ENCODE data around the gene FSD1L.

Gene FSD1L

DNA sequence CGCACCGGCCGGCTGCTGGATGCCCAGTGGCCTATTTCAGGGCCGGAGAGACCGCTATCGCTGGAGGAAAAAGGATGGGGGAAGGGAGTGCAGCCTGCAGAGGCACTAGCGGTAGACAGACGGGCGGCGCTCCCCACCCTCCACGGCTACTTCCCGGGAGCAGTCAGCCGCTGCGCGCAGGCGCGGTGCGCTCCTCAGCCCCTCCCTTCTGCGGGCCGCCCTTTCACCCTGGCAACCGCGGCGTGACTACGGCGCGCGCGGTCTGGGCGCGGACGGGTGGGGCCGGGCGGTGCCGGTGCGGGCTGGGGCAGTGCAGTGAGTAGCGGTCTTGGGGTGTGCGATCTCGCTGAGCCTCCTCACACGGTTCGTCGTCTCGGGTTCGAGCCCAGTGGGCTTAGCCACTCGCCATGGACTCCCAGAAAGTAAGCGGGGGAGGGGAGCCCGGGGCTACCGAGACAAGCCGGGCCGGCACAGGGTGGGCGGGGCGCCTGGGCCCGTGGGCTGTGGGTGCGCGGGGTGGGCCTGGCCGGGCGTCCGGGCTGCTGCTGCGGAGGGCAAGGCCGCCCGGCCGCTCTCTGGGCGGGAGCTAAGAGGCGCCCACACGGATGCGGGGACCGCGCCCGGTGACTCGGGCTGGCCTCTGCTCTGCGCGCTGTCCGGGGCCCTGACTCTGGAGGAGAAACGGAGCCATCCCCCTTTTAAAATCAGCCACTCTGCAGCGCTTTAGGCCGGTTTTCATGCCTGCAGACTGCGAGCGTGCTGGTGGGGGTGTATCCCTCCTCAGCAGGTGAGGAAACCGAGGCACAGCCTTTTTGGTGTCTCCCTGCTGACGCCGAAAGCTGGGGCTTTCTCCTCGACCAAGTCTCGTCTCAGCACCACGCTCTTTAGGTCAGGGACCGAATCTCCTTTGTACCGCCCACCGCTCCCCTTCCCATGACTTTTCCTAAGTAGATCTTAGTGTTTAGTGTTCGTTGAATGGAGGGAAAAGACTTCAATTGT is at the start of gene FSD1L:
Gene FSD1L (plus strand): TSS at position 221 of the 999 bp plus-strand sequence. CDS start 187 bp downstream, at position 408.
- Histone ChIP-seq H3K9me3 (ENCODE audit: low read length) (peaks cover 2% of the 10 kb centered on the region), H3K4me1 (ENCODE audit: insufficient read depth, low read length) (peaks cover 7% of the 10 kb centered on the region), H3K36me3 (ENCODE audit: insufficient read depth, low read length) (peaks cover 2% of the 10 kb centered on the region), H3K27me3 (ENCODE audit: insufficient read depth, low read length) (no peaks in the 10 kb centered on the region), H2AFZ (ENCODE audit: low read depth, low read length) (peak within 1 kb of the TSS; percentile 67), H3K4me3 (ENCODE audit: low read length) (peak within 1 kb of the TSS; percentile 79)

DNA sequence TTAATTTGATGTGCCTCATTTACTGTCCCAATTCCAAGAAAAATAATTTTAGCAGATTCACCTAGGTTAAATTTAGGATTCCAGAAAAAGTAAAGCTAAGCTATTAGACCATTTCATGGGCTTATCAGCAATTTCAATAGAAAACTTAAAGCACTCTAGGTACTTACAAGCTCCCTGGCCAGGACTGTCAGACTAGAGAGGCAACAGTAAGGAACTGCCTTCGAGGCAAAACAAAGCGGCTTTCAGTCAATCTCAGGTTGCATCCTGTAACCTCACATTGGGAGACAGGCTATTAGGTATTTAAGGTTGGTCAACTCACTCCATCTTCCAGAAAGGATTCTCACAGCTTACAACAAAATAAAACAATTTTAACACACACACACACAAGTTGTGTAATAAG is 48.7 kb upstream of the FSD1L start:
- H3K36me3 ChIP-seq (ENCODE audit: insufficient read depth, low read length) = no peaks in the 10 kb centered on the region
- H3K27me3 ChIP-seq (ENCODE audit: insufficient read depth, low read length) = no peaks in the 10 kb centered on the region
- peaks cover 12% of the 10 kb centered on the region for H3K4me1 ChIP-seq (ENCODE audit: insufficient read depth, low read length)
- H3K9me3 ChIP-seq (ENCODE audit: low read length) = no peaks in the 10 kb centered on the region
- no peak overlapping the region for H2AFZ ChIP-seq (ENCODE audit: low read depth, low read length)
- H3K4me3 ChIP-seq (ENCODE audit: low read length) = no peak overlapping the region

DNA sequence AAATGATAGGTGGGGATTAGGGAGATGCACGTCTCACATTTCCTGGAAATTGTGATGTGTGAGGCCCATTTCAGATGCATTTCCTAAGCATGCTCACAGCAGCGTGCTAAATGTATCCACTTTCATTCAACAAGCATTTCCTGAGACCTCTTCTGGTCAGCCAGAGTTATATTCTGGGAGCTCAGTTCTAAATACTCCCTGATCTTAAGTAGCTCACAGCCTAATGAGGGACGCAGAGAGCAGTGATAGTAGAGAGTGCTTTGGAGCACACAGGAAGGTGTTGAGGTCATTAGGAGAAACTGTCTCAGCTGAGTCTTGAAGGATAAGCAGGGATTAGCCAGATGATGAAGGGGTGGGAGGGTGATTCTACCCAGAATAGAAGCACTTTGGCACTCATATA is 46.2 kb upstream of the FSD1L start:
- H3K4me3 ChIP-seq (ENCODE audit: low read length) = no peak overlapping the region
- H3K9me3 ChIP-seq (ENCODE audit: low read length) = no peaks in the 10 kb centered on the region
- H2AFZ ChIP-seq (ENCODE audit: low read depth, low read length) = no peak overlapping the region
- peaks cover 15% of the 10 kb centered on the region for H3K4me1 ChIP-seq (ENCODE audit: insufficient read depth, low read length)
- H3K27me3 ChIP-seq (ENCODE audit: insufficient read depth, low read length) = no peaks in the 10 kb centered on the region
- no peaks in the 10 kb centered on the region for H3K36me3 ChIP-seq (ENCODE audit: insufficient read depth, low read length)

DNA sequence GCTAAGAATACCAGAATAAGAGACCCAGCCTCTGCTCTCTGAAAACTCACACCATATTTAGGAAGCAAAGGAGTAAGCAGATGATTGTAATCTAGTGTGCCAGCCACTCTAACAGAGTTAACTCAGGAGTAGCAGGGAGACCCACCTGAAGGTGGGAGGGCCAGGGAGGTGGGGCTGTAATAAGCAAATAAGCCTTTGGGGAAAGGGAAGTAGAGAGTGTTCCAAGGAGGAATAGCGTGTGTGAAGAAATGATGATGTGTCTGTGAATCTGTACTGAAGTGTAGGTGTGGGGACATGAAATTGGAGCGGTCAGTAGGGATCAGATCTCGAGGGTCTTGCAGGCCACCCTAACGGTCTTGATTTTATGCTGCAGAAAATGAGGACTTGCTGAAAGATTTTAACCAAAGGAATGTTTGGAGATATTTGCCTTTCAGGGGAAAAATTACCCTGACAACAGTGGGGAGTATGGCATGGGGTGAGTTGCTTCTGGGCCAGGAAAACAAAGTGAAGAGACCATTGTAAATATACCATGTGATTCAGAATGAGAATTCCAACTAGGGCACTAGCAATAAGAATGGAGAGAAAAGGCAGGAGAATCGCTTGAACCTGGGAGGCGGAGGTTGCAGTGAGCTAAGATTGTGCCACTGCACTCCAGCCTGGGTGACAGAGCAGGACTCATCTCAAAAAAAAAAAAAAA is 44.1 kb upstream of the FSD1L start:
- H3K27me3 ChIP-seq (ENCODE audit: insufficient read depth, low read length) = no peaks in the 10 kb centered on the region
- H2AFZ ChIP-seq (ENCODE audit: low read depth, low read length) = no peak overlapping the region
- H3K4me3 ChIP-seq (ENCODE audit: low read length) = no peak overlapping the region
- no peaks in the 10 kb centered on the region for H3K36me3 ChIP-seq (ENCODE audit: insufficient read depth, low read length)
- H3K4me1 ChIP-seq (ENCODE audit: insufficient read depth, low read length) = peaks cover 15% of the 10 kb centered on the region
- no peaks in the 10 kb centered on the region for H3K9me3 ChIP-seq (ENCODE audit: low read length)

DNA sequence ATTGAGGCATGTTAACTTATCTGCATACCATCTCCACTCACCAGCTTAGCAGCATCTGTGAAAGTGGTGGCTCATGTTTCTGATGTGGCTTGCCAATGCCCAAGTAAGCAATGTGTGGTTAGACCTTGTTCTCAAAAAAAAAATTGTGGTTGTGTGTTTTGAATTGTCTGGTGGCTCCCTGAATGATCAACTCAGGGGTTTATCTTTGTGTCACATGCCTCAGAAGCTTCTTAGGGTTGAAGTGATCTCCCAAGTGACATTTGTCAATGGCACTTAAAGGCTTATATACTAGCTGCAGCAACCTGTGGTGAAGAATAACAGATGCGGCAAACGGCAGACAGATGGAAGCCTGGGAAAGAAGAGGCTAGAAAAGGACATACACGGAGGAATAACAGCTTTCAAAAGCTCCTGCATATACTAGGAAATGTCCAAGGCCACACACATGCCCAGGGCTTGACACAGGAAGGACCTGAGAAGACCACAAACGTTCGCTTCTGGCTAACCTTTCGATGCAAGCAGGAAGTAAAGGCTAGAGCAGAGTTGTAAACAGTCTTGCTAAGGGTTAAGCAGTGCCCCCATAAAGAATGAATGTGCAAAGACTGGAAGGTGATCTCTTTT is 42.2 kb upstream of the FSD1L start:
- Histone ChIP-seq H3K36me3 (ENCODE audit: insufficient read depth, low read length) (no peaks in the 10 kb centered on the region), H3K4me3 (ENCODE audit: low read length) (no peak overlapping the region), H2AFZ (ENCODE audit: low read depth, low read length) (no peak overlapping the region), H3K9me3 (ENCODE audit: low read length) (no peaks in the 10 kb centered on the region), H3K27me3 (ENCODE audit: insufficient read depth, low read length) (no peaks in the 10 kb centered on the region), H3K4me1 (ENCODE audit: insufficient read depth, low read length) (peaks cover 15% of the 10 kb centered on the region)

DNA sequence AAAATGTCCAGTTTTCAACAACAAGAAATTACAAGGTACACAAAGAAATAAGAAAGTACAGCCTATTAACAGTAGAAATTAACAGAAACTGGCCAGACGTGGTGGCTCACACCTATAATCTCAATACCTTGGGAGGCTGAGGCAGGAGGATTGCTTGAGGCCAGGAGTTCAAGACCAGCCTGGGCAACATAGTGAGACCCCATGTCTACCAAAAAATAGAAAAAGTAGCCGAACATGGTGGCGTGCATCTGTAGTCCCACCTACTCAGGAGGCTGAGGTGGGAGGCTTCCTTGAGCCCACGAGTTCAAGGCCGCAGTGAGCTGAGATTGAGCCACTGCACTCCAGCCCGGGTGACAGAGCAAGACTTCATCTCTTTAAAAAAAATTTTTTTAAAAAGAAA is 41.5 kb upstream of the FSD1L start:
- H3K4me1 ChIP-seq (ENCODE audit: insufficient read depth, low read length) = peaks cover 15% of the 10 kb centered on the region
- no peaks in the 10 kb centered on the region for H3K36me3 ChIP-seq (ENCODE audit: insufficient read depth, low read length)
- H2AFZ ChIP-seq (ENCODE audit: low read depth, low read length) = no peak overlapping the region
- H3K27me3 ChIP-seq (ENCODE audit: insufficient read depth, low read length) = no peaks in the 10 kb centered on the region
- no peaks in the 10 kb centered on the region for H3K9me3 ChIP-seq (ENCODE audit: low read length)
- no peak overlapping the region for H3K4me3 ChIP-seq (ENCODE audit: low read length)

DNA sequence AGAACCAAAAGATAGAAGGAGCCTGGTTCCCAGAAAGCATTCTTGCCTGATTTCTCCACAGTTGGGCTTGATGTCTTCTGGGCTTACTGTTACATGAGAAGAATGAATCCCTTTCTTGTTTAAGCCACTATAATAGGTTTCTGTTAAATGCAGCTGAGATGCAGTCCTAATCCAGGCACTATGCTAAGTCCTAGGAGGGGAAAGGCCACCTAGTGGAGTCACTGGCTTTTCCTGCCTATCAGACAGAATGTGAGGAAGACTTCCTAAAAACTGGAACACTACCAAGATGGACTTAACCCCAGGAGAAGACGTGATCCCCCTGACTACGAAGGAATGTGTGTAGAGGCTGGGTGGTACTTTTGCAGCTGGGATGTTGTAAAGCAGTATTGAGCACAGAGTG is 34.3 kb upstream of the FSD1L start:
- H3K9me3 ChIP-seq (ENCODE audit: low read length) = no peaks in the 10 kb centered on the region
- no peaks in the 10 kb centered on the region for H3K36me3 ChIP-seq (ENCODE audit: insufficient read depth, low read length)
- H3K4me3 ChIP-seq (ENCODE audit: low read length) = no peak overlapping the region
- H2AFZ ChIP-seq (ENCODE audit: low read depth, low read length) = no peak overlapping the region
- H3K27me3 ChIP-seq (ENCODE audit: insufficient read depth, low read length) = no peaks in the 10 kb centered on the region
- peaks cover 7% of the 10 kb centered on the region for H3K4me1 ChIP-seq (ENCODE audit: insufficient read depth, low read length)

DNA sequence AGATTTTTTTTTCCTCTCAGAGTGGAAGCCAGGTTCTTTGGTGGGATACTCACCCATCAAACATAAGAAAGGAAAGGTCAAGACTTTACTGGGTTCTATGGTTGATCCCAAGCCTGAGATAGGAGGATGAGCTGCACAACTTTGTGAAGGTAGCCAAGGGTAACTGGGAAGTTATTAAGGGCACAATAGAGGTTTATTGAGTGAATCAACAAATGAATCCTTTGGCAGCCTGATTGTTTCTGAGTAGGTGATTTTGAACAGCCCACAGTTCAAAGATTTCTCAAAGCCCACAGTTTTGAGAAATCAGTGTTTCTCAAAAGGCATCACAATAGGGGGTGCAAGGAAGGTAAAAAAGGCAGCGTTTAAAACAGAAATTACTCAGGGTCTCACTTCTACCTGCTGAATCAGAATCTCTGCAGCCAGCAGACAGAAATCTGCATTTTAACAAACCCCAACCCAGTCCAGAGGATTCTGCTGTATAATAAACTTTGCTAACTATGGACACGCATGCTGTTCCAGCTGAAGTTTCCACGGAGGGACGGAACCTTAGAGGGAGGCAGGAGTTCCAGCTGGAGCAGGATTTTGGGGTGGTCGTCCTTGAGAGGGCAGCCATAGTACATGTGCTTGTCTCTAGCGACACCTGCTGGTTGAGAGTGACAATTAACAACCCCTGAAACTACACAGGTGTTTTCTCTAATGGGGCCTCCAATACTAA is 32.7 kb upstream of the FSD1L start:
- Histone ChIP-seq H3K27me3 (ENCODE audit: insufficient read depth, low read length) (no peaks in the 10 kb centered on the region), H3K36me3 (ENCODE audit: insufficient read depth, low read length) (no peaks in the 10 kb centered on the region), H3K9me3 (ENCODE audit: low read length) (no peaks in the 10 kb centered on the region), H2AFZ (ENCODE audit: low read depth, low read length) (peak overlapping the region; percentile 59), H3K4me1 (ENCODE audit: insufficient read depth, low read length) (peaks cover 10% of the 10 kb centered on the region), H3K4me3 (ENCODE audit: low read length) (peak overlapping the region; percentile 30)

DNA sequence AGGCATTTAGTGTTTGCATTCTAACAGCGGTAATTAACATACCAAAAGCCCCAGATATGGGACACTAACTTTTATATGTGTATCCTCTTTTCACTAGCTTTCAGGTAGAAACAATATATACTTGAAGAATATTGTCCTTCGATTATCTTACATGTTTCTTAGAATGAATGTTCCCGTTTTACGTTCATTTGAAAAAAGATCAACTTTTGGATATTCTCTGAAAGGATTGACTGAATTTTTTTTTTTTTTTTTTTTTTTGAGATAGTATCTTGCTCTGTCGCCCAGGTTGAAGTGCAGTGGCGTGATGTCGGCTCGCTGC is 32.2 kb upstream of the FSD1L start:
- no peaks in the 10 kb centered on the region for H3K36me3 ChIP-seq (ENCODE audit: insufficient read depth, low read length)
- no peak overlapping the region for H2AFZ ChIP-seq (ENCODE audit: low read depth, low read length)
- H3K9me3 ChIP-seq (ENCODE audit: low read length) = no peaks in the 10 kb centered on the region
- no peaks in the 10 kb centered on the region for H3K27me3 ChIP-seq (ENCODE audit: insufficient read depth, low read length)
- no peak overlapping the region for H3K4me3 ChIP-seq (ENCODE audit: low read length)
- H3K4me1 ChIP-seq (ENCODE audit: insufficient read depth, low read length) = peaks cover 11% of the 10 kb centered on the region

DNA sequence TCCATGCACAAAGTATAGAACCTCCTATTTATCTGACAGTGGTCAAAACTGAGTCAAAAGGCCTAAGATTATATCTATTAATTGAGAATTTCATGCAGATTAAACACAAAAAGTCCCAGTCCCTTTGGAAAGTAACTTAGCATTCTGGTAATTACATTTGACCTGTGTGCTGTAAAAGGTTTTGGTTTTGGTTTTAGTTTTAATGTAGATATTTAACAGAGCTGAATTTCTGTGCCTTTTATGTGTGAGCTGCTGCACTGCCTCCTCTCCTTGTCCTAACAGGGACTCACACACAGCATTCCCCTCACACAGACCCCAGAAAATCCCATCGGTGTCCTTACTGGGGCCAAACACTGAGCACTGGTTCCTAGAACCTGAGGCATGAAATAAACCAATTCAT is 31.0 kb upstream of the FSD1L start:
- H3K9me3 ChIP-seq (ENCODE audit: low read length) = no peaks in the 10 kb centered on the region
- H3K4me1 ChIP-seq (ENCODE audit: insufficient read depth, low read length) = peaks cover 11% of the 10 kb centered on the region
- no peak overlapping the region for H2AFZ ChIP-seq (ENCODE audit: low read depth, low read length)
- no peaks in the 10 kb centered on the region for H3K27me3 ChIP-seq (ENCODE audit: insufficient read depth, low read length)
- no peak overlapping the region for H3K4me3 ChIP-seq (ENCODE audit: low read length)
- no peaks in the 10 kb centered on the region for H3K36me3 ChIP-seq (ENCODE audit: insufficient read depth, low read length)

DNA sequence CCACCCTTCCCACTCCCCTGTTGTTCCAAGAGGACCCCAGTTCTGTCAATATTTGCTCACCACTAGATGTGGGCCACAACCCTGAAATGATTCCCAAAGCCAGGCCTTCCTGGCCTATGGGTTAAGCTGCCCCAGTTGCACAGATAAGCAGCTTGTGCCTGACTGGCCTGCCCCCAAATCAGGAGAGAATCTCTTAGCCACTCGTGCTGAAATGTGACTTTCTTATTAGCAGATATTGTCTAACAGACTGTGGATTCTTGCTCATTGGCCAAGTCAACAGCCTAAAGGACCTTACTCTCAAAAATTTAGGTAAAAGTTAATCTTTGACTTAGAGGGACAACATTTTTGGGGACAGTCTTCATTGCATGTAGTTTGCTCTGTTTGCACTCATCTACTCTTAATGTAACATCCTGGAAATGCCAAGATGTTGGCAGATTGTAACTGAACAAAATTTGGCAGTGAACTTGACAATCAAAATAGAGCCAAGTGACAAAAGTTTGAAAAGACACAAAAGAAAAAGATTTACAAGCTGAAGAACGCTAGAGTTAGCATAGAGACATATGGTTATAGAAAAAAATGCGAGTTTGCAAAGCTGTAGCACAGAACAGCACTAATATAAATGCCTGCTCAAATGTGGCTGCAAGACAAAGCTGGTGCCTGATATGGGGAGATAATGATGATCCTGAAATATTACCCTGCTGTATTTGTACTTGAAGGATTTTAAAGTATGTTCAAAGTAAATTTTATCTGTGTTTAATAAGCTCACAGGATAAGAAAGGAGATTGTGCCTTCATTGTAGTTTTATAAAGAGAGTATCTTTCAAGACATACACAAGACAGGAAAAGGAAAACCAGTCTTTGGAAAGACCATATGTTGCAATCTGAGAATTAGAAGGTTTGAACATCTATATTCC is 29.0 kb upstream of the FSD1L start:
- Histone ChIP-seq H3K36me3 (ENCODE audit: insufficient read depth, low read length) (no peaks in the 10 kb centered on the region), H3K27me3 (ENCODE audit: insufficient read depth, low read length) (no peaks in the 10 kb centered on the region), H3K4me1 (ENCODE audit: insufficient read depth, low read length) (peaks cover 11% of the 10 kb centered on the region), H2AFZ (ENCODE audit: low read depth, low read length) (no peak overlapping the region), H3K9me3 (ENCODE audit: low read length) (no peaks in the 10 kb centered on the region), H3K4me3 (ENCODE audit: low read length) (no peak overlapping the region)
